ENCODE results near the gene PDLIM7. TPM values are rescaled to one million over a fixed set of nuclear protein-coding genes. Genes with fewer than 3 reads are reported as not detected.

Gene PDLIM7
- total RNA-seq, result 100 to 1,000 TPM in 1 of 2 donors, 10 to 100 TPM in 1; 49.2 to 124 TPM
- polyA plus RNA-seq, result 100 to 1,000 TPM in 1 of 2 donors, 10 to 100 TPM in 1; 65.5 to 102 TPM
- long read RNA-seq, donor 1, transcript PDLIM7-201 (8 exons, 977 nt), result minor isoform, 5 of 47 reads
- long read RNA-seq, donor 1, transcript PDLIM7-202 (13 exons, 1,689 nt), result major isoform, 24 of 47 reads
- long read RNA-seq, donor 1, partial matches to known transcripts, result 9 of 47 reads
- long read RNA-seq, donor 1, other reads (novel, unspliced or antisense), result 0 of 47 reads
- long read RNA-seq, donor 2, partial matches to known transcripts, result 0 of 8 reads
- long read RNA-seq, donor 2, other reads (novel, unspliced or antisense), result 0 of 8 reads
- long read RNA-seq, donor 3, transcript PDLIM7-202 (13 exons, 1,689 nt), result major isoform, 5 of 15 reads
- long read RNA-seq, donor 3, partial matches to known transcripts, result 5 of 15 reads
- long read RNA-seq, donor 3, other reads (novel, unspliced or antisense), result 0 of 15 reads
- long read RNA-seq, donor 4, partial matches to known transcripts, result 0 of 12 reads
- long read RNA-seq, donor 4, other reads (novel, unspliced or antisense), result 0 of 12 reads
- long read RNA-seq, donor 5, transcript PDLIM7-201 (8 exons, 977 nt), result minor isoform, 6 of 56 reads
- long read RNA-seq, donor 5, transcript PDLIM7-202 (13 exons, 1,689 nt), result major isoform, 18 of 56 reads
- long read RNA-seq, donor 5, partial matches to known transcripts, result 25 of 56 reads
- long read RNA-seq, donor 5, other reads (novel, unspliced or antisense), result 0 of 56 reads

GRCh38 chr5:177497292-177498012, at the start of gene PDLIM7:
TSS of gene PDLIM7 (minus strand) at chr5:177497604. CDS start at chr5:177496512, 1,092 bp downstream.
- H3K4me1 ChIP-seq (ENCODE audit: control insufficient read depth in 5 of 5, insufficient read depth in 5 of 5, low read length in 5 of 5), result peaks cover 6 to 55% (median 25%) of the 10 kb centered on the region in 5 donors
- WGBS, 2 donors, result 1% methylated on average over 62 to 73 of the region's 73 CpGs
- peak; percentile 89 for ATAC-seq (ENCODE audit: insufficient read depth, low FRiP score)

GRCh38 chr5:177546258-177546741, 48.9 kb upstream of the PDLIM7 start:
- H3K4me1 ChIP-seq (ENCODE audit: control insufficient read depth in 5 of 5, insufficient read depth in 5 of 5, low read length in 5 of 5), result peaks cover 6 to 23% (median 15%) of the 10 kb centered on the region in 5 donors
- DNase-seq (peak; percentile 33 to 79 (median 70)), ATAC-seq (ENCODE audit: insufficient read depth, low FRiP score) (peak; percentile 80)
- H3K9me3 ChIP-seq (ENCODE audit: control insufficient read depth in 4 of 4, insufficient read depth in 3 of 4, low read length in 3 of 4), result no peaks in the 10 kb centered on the region
- H3K27me3 ChIP-seq (ENCODE audit: control insufficient read depth in 3 of 3, insufficient read depth in 3 of 3, low read length in 2 of 3), result no peaks in the 10 kb centered on the region
- H3K36me3 ChIP-seq (ENCODE audit: control insufficient read depth in 4 of 4, insufficient read depth in 4 of 4, low read length in 4 of 4), result peaks cover 1 to 13% (median 7%) of the 10 kb centered on the region in 4 donors
- WGBS, 2 donors, result 67 to 81% methylated on average over 1 of the region's 1 CpG
- H3K4me3 ChIP-seq, result no peak overlapping the region
- peak overlapping the region; percentile 24 to 90 for H3K27ac ChIP-seq (ENCODE audit: low read depth in 1 of 2, low read length in 1 of 2)
- no peak overlapping the region for H3K9ac ChIP-seq (ENCODE audit: insufficient read depth in 1 of 2, low read length in 2 of 2)
- TF ChIP-seq CTCF (IDR thresholded peaks at IDR 0.05; ENCODE audit: control extremely low read depth, extremely low read depth), result no peak

More at GRCh38 chr5:177497292-177498012, at the start of gene PDLIM7:
- no peak within 1 kb of the TSS for H3K9ac ChIP-seq (ENCODE audit: insufficient read depth in 1 of 2, low read length in 2 of 2)
- H3K27ac ChIP-seq (ENCODE audit: low read depth in 1 of 2, low read length in 1 of 2), result peak within 1 kb of the TSS; percentile 85 to 96
- no peaks in the 10 kb centered on the region for H3K27me3 ChIP-seq (ENCODE audit: control insufficient read depth in 3 of 3, insufficient read depth in 3 of 3, low read length in 2 of 3)
- H3K9me3 ChIP-seq (ENCODE audit: control insufficient read depth in 4 of 4, insufficient read depth in 3 of 4, low read length in 3 of 4), result no peaks in the 10 kb centered on the region
- peak within 1 kb of the TSS; percentile 63 for H3K4me3 ChIP-seq
- H3K36me3 ChIP-seq (ENCODE audit: control insufficient read depth in 4 of 4, insufficient read depth in 4 of 4, low read length in 4 of 4), result peaks cover 0 to 6% (median 2%) of the 10 kb centered on the region in 4 donors
- DNase-seq, result peak; percentile 98 to 99 (median 98)
- TF ChIP-seq CTCF (IDR thresholded peaks at IDR 0.05; ENCODE audit: control extremely low read depth, extremely low read depth), result no peak

- TF ChIP-seq CTCF (IDR thresholded peaks at IDR 0.05; ENCODE audit: control extremely low read depth, extremely low read depth), result no peak
- Histone ChIP-seq H3K27me3 (ENCODE audit: control insufficient read depth in 3 of 3, insufficient read depth in 3 of 3, low read length in 2 of 3) (no peaks in the 10 kb centered on the region), H3K4me3 (no peak overlapping the region), H3K4me1 (ENCODE audit: control insufficient read depth in 5 of 5, insufficient read depth in 5 of 5, low read length in 5 of 5) (peaks cover 6 to 23% (median 15%) of the 10 kb centered on the region in 5 donors), H3K9ac (ENCODE audit: insufficient read depth in 1 of 2, low read length in 2 of 2) (no peak overlapping the region), H3K9me3 (ENCODE audit: control insufficient read depth in 4 of 4, insufficient read depth in 3 of 4, low read length in 3 of 4) (no peaks in the 10 kb centered on the region), H3K27ac (ENCODE audit: low read depth in 1 of 2, low read length in 1 of 2) (peak overlapping the region; percentile 24 to 90), H3K36me3 (ENCODE audit: control insufficient read depth in 4 of 4, insufficient read depth in 4 of 4, low read length in 4 of 4) (peaks cover 1 to 8% (median 5%) of the 10 kb centered on the region in 4 donors)
- ATAC-seq (ENCODE audit: insufficient read depth, low FRiP score) (peak; percentile 39), DNase-seq (peak in 2 of 3 donors; percentile 68 to 71)
- whole genome bisulfite sequencing, 2 donors, result 62 to 70% methylated on average over 4 of the region's 4 CpGs
Measured at GRCh38 chr5:177545487-177546257, 48.3 kb upstream of the PDLIM7 start.
